Measurements from ENCODE around the gene NUCKS1.
"Not testable (repeated sequence)": the region's sequence is repeated elsewhere in the genome, so short reads cannot be mapped to it uniquely, and the experiment has no call there.

The NUCKS1 gene

DNA sequence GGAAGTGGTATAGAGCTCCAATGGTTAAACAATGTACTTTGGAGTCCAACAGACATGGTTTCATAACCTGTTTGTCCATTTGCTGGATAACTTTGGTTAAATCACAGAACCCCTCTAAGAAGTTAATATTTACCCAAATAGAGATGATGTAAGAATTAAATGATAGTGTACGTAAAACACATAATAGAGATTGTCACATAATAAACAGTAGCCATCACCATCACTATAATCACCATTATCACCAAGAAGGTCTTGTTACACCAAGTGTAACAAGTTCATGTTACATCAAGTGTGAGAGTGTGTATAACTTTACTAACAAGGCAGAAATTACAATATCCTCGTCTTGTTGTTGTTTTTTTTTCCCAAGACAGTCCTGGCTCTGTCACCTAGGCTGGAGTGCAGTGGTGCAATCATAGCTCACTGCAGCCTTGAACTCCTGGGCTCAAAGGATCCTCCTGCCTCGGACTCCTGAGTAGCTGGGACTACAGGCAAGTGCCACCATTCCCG, 23.3 kb downstream of the NUCKS1 start:
- no peak for FAIRE-seq

DNA sequence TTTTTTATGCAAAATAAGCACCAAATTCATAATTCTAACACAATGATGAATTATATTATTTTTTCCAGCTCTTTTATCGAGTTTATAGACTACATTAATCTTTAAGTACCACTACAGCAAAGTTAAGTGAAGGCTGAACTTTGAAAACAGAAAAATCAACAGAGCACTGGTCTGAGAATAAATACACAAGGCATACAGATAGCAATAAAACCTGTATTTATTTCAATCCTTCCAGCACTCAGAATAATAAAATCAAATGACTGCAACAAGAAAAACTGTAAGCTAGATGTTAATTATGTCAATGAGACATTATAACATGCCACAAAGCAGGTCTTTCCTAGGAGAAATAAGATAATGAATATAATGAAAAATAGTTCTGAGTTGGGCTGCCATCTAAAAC, 24.5 kb downstream of the NUCKS1 start:
- no peak for FAIRE-seq

DNA sequence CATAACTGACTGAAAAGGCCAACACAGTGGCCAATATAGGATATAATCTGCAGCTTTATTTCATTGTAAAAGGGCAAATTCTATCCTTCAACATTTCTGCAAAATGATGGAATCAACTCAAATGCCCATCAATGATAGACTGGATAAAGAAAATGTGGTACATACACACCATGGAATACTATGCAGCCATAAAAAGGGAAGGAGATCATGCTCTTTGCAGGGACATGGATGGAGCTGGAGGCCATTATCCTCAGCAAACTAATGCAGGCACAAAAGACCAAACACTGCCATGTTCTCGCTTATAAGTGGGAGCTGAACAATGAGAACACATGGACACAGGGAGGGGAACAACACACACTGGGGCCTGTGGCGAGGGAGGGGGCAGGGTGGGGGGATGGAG, 29.2 kb downstream of the NUCKS1 start:
- FAIRE-seq = not testable (repeated sequence)

DNA sequence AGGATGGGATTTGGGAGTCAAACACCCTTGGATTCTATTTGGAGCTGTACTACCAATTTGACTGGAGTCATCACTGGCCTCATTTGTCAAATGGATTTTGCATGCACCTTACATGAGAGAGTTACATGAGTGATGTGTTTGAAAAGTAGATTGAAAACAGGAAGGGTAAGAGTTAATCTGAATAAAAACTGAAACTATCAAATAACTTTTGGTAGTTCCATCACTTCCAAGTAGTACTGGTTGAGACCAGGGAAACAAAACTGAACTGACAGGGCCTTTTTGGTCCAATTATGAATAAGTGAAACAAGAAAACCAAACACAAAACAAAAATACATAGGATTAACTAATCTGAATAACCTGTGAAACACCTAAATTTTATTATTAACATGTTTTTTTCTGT, 30.2 kb downstream of the NUCKS1 start:
- FAIRE-seq = no peak

DNA sequence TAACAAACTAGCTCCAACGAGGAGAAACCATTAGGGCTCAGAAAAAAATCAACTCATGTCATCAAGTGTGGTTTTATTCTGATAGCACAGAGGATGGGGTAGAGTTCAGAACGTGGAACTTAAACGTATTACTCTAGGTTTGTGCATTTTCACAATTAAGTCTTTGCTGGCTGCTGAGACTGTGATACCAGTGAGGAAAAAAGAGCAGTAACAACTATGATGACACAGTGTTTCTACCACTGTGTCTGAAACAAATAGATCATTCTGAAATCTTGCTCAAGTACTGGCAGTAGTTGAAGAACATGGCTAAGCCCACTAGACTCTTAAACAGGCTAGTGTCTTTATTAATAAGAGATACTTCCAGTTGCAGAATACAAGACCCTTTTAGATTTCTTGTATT, 31.0 kb downstream of the NUCKS1 start:
- no peak for FAIRE-seq

DNA sequence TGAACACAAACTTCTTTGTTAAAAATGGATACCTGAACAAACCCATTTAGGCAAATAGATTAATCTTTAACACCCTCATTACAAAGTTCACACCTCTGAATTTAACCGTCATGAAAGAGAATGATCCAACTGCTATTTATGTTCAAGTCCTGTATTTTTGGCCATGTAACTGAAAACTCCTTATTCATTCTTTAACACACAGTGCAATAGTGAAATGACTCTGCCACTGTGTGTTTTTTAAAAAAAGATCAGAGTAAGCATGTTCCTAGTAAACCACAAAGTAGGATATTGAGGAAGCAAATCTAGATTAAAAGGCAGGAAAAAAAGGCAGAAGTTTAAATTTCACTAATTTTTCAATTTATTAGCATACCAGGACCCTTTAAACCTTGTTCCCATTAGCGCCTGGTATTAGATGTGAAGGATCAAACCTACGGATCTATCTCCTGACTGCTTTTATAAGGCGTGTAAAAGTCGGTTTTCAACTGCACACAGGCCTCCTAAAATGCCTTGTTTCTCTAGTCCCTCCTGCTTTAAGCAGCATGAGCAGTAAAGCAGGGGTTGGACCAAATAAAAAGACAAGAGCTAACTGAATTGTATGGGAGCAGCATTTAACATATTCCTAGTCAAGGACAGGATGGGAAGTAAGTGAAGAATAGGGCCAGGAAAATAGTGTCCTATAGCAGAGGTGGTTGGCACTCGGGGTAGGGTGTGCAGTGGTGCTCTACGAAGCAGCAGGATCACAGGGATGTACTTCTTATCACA, 33.4 kb downstream of the NUCKS1 start:
- FAIRE-seq = no peak

DNA sequence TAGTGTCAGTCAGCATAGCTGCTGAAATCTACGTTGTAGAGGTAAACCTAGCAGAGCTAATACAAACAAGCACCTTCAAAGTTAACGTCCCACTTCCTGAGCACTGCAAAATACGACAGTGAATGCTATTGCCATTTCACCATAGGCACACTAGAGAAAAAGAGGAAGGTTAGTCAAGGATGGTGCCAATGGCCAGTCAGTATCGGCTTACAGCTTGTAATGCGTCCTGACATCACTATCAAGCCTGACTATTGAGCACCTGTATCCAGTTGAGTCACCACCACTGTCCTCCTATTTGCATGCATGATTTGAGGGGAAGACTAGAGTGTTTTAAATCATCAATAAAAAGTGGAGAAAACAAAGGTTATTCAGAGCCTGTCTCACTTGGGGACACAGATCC, 34.4 kb downstream of the NUCKS1 start:
- no peak for FAIRE-seq

DNA sequence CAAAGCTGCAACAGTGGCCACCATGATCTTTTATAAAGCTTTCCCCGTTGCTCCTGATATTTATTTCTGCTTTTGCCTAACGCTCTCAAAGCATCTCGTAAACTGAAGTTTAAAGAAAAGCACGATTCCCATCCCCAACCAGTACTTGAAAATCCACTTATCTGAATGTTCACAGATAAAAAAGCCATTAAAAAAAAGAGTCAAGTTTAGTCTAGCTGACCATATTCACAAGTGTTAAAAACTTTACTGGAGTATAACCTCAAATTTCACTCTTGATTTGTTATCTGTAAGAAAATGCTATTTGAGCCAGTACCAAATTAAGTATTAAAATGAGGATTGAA, 35.1 kb downstream of the NUCKS1 start:
- peak; percentile 17 for FAIRE-seq

DNA sequence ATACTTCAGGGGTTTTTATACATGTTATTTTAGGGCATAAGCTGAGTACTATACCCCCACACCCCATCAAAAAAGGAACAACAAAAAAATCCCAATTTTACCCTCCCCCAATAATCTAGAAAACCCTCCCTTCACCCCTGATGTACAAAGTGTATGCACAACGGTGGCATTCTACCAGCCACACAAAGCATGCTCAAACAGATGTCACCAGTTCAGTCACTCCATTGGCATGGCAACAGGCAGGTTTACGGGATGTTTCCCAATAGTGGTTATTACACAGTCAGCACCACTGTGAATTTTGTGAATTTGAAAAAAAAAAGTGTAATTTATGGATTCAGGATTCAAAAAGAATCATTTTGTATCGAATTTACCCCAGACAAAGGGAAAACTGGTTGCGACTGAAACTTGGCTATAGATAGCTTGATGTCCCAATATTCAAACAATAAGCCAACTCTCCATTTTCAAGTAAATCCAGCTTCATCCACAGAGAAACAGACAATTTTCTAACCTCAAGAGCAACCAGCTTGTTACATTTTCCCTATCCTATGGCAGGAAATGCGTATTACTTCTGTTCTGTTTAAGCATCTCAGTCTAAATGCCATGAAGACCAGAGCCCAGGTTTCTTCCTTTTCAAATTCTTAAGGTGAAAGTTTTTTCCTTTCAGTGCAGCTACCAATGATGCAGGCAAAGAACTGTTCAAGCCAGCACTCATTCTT, 35.6 kb downstream of the NUCKS1 start:
- FAIRE-seq = no peak

DNA sequence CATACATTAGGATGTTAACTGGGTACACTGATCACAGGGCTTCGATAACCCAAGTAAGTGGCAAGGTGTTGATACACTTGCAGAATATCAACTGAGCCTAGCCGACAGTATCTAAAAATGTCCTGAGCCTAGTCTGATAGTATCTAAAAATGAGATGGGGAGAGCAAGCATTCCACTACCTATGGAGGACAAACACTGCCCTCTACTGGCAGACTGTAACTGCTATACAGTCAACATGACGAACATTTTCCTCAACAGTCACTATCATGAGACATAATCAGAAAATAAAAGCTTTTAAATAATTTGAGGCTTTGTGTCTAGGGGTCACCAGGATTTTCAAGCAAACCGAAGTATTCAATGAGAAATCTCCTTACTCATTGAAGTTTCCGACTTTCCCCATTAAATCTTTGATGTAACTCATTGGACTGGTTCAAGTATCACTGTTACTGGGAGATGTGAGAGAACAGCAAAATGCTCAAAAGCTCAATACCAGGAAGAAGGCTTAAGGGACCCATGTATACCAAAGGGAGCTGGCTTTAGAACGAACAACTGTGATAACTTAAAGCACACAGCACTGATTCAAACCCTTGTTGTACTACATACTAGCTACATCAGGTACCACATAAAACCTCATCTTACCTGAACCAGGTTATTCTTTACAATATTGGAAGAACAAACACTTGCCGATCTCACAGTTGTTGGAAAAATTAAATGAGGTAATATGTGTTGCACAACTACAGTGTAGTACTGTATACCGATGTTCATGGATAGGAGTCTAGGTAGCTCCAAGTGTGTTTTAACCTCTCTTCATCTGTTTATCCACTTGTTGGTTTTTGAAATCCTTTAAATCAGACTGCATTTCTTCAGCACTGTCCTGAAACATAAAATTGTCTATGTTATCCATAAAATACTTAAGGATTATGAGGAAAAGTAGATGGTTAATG, 38.6 kb downstream of the NUCKS1 start:
- peak; percentile 93 for FAIRE-seq

DNA sequence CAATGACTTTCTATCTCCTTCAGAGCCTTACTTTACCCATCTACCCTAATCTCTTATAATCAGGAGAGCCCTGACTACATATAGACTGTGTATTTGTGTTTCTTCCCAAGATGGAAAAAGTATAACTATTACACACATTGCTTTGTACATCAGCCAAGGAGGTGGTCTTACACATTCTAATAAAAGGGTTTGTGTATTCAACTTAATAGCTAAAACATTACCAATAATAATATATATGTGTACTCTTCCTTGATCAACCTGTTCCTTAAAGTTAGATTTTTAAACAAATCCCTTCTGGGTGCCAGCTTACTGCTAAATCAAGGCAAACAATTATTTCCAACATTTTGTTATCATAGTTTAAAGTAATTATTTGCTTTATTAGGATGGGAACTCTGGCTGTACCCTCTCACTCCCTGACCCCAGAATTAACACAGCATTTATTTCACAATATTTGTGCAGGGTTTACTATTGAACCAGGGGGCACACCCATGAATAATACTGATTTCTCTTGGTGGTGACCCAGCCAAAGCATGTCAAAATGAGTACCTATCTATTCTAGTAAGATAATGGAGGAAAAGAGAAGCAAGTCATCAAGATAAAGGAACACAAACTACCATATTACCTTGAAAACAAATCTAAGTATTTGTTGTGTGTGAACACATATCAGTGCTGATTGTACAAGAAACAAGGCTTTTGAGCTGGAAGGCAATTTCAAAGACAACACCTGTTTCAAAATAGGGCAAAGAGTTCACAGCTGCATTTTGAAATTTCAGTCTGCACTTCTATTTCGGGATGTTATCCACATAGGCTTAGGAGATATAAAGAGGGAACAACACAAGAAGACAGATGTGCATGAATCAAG, 39.5 kb downstream of the NUCKS1 start:
- no peak for FAIRE-seq

DNA sequence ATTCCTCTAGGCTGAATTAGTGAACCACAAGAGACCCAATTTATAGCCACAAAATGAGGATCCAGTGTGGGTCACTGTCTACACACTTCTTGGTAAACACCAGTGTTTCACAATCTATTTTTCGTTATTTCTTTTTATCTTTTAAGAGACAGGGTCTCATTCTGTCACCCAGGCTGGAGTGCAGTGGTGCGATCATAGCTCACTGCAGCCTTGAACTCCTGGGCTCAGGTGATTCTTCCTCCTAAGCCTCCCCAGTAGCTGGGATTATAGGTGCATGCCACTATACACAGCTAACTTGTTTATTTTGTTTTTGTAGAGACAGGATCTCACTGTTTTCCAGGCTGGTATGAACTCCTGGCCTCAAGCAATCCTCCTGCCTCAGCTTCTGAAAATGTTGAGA, 40.3 kb downstream of the NUCKS1 start:
- no peak for FAIRE-seq

DNA sequence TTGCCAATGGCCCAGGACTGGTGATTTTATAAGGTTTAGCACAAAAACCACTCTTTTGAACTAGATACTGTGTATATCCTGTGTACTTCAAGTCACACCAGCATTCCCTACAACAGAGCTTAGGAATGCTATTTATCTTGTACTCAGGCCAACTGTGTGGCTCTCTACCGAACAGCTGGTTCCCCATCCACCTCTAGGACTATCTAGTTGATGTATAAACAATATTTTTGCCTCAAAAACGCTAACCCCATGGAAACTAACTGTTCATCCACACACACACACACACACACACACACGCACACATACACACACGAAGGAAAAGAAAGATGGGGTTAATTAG, 41.0 kb downstream of the NUCKS1 start:
- FAIRE-seq = no peak

DNA sequence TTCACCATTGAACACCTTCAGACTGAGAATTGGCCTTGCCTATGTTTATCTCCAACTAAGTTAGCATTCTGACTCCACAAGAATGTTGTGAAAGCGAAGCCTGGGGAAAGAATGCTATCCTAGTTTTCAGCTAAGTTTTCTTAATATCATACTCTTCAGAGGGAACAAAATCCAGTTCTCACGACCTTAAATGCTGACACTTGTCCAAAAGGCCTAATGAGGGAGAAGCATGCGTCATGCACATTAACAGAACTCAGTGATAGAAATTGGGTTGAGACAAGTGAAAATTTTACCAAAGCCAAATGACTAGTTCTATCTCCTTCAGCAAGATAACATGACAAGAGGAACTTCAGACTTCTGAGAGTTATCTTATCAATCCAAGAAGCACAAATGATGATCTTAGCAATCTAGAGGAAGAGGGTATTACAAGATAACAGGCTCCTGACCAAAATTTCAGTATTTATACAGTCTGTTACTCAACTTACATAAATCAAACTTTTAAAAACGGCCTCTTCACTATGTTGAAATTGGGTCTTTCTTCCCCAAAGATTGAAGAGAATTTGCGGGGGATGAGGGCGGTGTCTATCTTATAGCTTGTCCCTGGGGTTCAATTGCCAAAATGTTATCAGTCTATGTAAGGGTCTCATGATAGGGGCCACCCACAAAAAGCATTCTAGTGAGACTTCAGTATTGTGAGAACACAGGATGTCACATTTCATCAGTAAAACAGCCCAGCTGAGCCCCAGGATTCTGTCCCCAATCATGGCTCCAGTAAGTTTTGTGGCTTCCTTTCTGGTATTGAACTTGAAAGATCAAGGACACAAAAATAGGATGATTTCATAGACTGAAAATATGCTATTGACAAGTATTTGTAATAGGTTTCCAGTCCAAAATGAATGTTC, 43.1 kb downstream of the NUCKS1 start:
- no peak for FAIRE-seq

DNA sequence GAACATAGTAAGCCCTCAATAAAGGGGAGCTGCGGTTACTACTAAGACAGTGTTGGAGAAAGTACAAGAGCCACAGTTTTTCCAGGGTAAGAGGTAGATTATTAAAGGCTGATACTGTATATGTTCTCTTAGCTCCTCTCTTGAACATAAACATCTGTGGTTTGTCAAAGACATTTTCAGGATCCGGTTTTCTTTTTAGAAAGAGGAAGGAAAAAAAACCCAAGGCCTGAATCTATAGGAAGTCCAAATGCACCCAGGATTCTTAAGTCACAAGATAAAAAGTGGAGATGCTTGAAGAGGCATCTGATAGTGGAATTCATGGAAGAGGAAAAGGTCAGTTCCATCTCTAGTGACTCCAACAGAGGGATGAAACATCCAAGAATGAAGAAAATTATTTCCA, 45.1 kb downstream of the NUCKS1 start:
- no peak for FAIRE-seq

DNA sequence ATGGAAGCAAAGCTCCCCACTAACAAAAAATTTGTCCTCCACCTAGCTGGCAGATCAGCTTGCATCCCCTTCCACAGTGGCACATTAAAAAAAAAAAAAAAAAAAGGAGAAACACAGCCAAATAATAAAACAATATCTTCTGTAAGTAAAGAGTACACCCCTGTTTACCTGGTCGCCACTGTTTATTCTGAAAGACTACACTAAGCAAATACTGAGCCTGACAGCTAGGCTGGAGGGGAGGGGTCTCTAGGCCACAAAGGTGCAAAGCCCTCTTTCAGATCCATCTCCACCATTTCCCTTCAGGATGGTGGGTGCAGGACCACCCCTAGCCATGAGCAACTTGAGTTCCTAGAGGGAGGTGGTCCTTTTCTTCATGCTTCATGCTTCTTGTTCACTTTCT, 46.9 kb downstream of the NUCKS1 start:
- FAIRE-seq = no peak

DNA sequence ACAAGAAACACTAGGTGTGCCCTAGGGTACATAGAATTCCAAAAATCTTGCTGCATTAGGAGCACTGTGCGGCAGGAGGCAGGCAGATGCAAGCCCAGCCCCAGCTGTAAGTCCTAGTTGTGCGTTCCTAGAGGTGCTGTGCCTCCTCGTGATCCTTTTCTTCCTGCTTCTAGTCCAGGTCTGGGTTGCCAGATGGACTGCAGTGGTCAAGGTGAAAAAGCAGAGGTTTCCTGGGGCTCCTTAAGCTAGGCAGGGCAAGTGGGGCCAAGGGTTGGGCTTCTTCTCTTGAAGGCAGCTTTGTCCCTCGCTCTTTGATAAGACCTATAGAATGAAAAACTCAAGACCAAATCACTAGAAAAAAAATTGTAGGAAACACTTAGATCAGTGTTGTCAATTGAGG, 48.1 kb downstream of the NUCKS1 start:
- FAIRE-seq = no peak

DNA sequence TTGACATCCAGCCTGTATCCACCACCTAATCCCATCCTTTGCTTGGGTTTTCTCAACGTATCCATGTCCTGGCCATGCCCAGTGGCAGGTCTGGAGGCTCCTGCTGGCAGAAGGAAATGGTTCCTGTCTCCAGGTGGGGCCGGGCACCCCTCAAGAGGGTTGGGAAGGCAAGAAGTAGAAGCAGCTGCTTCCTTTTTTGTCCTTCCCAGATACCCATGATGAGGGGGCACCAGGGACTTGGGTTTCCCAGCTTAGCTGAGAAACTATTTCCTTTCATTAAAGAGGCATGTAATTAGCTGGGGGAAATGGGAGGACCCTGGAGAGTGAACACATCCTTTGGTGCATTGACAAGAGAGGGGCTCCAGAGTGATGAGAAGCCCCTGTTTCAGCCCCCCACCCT, 48.6 kb downstream of the NUCKS1 start:
- FAIRE-seq = no peak

DNA sequence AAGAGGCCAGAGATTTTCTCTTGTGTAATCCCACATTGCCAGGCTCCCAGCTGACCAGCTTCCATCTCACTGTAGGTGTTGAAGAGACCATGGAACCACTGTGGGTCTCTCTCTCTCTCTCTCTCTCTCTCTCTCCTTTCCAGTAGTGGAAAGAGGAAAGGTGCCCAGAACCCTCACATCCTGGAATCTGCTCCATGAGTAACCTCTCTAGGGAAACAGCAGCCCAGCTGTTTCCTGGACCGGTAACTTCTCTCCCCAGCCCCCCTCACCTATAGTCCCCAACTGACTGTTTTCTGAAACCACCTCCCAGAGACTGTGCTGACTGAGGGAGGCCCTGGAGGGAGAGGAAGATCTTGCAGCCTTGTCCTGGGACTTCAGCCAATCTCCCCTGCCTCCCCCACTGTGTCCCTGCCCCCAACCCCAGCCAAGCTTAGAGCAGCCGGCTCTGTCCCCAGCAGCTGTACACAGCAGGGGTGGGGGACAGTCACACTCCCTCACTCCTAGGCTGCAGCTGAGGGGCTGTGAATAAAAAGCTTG, 49.0 kb downstream of the NUCKS1 start:
- no peak for FAIRE-seq

DNA sequence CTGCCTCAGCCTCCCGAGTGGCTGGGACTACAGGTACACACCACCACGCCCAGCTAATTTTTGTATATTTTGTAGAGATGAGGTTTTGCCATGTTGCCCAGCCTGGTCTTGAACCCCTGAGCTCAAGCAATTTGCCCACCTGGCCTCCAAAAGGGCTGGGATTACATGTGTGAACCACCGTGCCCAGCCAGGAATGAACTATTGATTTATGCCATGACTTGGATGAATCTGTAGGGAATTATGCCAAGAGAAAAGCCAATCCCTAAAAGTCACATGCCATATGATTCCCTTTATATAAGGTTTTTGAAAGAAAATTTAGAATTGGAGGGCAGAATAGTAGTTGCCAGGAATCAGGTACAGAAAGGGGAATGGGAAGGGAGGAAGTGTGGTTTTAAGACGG, 50.6 kb downstream of the NUCKS1 start:
- FAIRE-seq = no peak

DNA sequence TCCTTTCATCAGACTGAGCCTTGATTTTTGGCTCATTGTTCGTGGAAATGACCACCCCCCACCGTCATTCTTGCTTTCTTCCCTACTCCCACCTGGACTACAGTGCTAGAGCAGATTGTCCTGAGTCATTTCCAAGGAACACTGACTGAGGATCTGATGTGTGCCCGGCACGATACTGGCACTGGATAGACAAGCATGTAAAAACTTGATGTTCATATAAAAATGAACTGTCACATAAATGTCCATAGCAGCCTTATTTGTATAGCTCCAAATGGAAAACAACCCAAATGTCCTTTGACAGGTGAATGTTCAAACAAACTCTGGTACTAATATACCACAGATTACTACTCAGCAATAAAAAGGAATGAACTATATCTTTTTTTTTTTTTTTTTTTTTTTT, 51.1 kb downstream of the NUCKS1 start:
- no peak for FAIRE-seq

All from TTC549 (cell line).